NCI-H1436 treated with DMSO at 0.1 percent for 48 hours (cell line): ENCODE data around the gene ENTHD1.
"Not testable (repeated sequence)": the region's sequence is repeated elsewhere in the genome, so short reads cannot be mapped to it uniquely, and the experiment has no call there.

Experiments
- DNase-seq: peaks from one replicate; lab custom pipeline; 2025; lab: John Stamatoyannopoulos, UW

Gene ENTHD1

GRCh38 chr22:39777716-39778454 is 115.7 kb downstream of the ENTHD1 start:
- DNase-seq = no peak

- no peak for DNase-seq
These were observed 117.1 kb downstream of the ENTHD1 start for GRCh38 chr22:39776295-39777009.

- no peak for DNase-seq
These were observed 119.5 kb downstream of the ENTHD1 start for GRCh38 chr22:39773976-39774539.

- DNase-seq = no peak
These were observed 120.1 kb downstream of the ENTHD1 start for GRCh38 chr22:39773503-39773902.

DNA sequence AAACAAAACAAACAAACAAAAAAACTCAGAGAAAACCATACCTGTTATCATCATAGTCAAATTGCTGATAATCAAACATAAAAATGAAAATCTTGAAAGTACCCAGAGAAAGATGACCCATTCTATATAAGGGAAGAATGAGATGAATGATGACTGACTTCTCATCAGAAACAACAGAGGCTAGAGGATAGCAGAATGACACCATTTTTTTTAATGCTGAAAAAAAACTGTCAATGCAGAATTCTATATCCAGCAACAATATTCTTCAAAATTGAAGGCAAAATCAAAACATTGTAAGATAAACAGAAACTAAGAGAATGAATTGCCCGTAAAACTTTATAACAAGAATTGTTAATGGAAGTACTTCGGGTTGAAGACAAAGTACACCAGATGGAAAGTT is 122.1 kb downstream of the ENTHD1 start:
- DNase-seq = no peak

- no peak for DNase-seq
These were observed 127.9 kb downstream of the ENTHD1 start for GRCh38 chr22:39765661-39766060.

DNA sequence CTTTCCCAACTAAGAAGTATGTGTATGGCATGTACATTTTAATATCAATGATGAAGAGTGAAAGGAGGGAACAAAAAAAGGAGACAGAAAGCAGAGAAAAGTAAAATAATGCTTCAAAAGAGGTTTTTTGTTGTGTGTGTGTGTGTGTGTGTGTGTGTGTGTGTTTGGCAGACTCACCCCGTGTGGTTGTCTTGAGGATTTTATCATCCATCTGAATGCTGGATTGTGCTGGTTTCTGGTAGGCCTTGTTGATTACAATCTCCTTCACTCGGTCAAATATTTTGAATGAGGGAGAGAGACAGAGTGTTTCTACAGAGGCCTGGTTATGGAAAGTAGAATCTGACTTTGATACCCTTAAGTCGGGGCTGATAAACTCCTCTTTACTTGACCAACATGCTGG is 128.5 kb downstream of the ENTHD1 start:
- no peak for DNase-seq

GRCh38 chr22:39763276-39763675 is 130.3 kb downstream of the ENTHD1 start:
- DNase-seq = no peak

DNA sequence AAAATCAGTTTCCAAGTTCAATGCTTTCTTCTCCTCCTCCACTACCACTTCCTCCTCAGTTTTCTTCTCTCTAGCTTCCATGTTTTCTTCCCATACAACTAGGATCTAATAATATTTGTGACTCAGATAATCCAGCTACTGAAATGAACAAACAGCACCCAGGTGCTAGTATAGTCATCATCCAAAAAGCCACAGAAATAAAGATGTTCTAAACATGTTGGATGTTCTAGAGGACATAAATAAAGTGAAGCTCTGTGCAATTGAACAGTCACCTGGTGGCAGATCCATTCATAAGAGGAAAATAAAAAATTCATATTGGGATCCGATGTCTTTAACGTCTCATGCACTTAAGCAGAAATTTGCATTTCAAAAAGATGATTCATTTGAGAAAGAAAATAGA is 142.8 kb downstream of the ENTHD1 start:
- no peak for DNase-seq

GRCh38 chr22:39748877-39749276 is 144.7 kb downstream of the ENTHD1 start:
- no peak for DNase-seq

DNA sequence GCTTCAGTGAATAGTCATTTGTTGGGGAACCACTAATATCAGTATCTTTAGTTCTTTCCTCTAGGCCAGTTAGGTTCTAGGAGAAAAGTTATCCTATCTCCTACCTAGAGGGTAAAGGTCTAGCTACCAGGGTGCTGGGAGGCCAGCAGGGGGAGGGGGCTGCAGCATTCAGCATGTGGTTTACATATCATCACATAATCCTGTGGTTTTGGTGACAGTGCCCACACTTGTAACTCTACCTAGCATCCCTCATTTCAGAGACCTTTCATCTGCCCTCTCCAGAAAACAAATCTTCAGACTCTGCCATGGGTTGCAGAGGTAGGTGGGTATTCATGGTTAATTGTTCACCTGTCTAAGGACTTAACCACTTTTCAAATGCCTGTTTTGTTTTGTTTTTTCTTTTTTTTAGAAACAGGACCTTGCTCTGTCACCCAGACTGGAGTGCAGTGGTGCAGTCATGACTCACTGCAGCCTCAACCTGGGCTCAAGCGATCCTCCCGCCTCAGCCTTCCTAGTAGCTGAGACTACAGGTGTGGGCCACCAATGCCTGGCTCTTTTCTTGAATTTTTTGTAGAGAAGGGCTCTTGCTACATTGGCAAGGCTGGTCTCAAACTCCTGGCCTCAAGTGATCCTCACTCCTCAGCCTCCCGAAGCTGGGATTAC is 146.8 kb downstream of the ENTHD1 start:
- DNase-seq = no peak

DNA sequence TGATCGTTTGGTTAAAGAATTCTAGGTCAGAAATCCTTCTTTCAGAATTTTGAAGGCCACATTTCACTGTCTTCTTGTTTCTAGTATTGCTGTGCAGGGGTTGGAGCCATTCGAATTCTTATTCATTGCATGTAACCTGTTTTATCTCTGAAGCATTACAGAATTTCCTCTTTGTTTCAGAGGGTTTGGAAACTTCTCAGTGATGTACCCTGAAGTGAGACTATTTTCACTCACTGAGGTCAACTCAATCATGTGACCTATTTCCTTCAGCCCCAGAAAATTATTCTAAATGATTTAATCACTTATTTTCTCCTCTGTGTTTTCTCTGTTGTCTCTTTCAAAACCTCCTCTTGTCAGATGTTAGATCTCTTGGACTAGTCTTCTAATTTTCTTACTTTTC is 147.8 kb downstream of the ENTHD1 start:
- DNase-seq = no peak

- DNase-seq = no peak
These were observed 149.2 kb downstream of the ENTHD1 start for GRCh38 chr22:39744353-39744752.

DNA sequence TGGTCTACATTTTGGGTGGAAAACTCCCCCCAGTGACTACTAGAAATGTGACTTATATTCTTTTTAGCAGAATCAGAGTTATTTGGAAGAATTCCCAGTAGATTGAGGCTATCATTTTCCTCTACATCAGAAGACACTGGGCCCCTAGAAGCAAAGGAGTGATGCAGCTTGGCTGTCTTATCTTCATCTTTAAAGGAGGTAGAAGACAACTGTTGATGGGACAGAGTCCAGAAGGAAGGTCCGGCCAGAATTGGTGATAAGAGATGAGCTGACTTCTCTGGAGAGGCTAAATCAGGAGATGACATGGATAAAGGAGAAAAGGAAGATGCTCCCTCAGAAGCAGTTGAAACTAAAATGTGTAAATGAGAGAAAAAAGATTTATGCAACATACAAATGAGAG is 149.6 kb downstream of the ENTHD1 start:
- no peak for DNase-seq

GRCh38 chr22:39739338-39740027 is 154.1 kb downstream of the ENTHD1 start:
- DNase-seq = no peak

DNA sequence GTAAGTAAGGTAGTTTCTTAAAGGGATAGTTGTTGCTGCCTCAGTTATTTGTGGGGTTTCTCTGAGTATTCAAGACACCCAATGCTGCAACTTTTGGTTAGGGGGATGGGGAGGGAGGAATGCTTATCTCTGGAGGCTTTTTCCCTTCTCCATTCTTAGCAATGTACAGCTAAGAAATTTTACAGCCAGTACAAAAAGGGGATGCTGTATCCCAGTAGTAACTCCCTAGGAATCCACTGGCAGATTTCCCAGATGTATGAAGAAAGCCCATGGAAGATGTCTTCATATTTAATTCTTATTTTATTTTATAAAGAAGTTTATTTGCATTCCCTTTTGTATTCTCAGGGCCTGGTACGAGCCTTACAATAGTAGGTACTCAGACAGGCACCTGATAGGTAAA is 154.8 kb downstream of the ENTHD1 start:
- DNase-seq = no peak

DNA sequence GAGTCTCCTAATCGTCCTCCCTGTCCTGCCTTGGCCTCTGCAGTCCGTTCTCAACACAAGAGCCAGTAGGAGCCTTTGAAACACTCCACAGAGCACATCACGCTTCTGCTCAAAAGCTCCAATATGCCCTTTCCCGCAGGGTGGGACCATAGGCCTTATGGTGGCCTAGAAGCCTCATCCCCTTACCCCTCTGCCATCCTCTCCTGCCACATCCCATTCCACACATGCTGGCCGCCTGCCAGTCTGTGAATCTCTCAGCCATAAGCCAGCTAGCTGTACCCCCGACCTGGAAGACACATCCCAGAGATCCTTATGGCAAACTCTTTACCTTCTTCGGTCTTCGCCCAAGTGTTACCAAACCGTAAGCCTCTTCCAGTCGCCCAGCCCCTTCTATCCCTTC is 157.8 kb downstream of the ENTHD1 start:
- no peak for DNase-seq

DNA sequence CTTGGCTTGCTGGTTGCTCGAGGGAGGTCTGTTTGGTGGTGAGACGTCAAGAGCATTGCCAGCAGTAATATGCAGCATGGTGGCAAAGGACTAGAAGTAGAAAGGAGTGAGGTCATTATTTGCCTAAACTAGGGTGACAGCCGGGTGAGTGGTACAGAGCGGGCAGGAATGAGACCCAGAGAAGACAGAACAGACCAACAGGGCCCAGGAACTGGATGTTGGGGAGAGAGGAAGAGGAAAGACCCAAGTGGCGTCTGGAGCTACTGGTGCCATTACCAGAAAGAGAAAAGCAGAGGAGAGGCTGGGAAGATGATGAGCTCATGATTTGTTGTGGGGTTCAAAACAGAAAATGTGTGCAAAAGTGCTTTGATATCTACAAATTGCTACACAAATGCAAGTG is 158.7 kb downstream of the ENTHD1 start:
- DNase-seq = no peak

GRCh38 chr22:39734046-39734445 is 159.5 kb downstream of the ENTHD1 start:
- DNase-seq = not testable (repeated sequence)

- no peak for DNase-seq
These were observed 160.4 kb downstream of the ENTHD1 start for GRCh38 chr22:39733191-39733590.

DNA sequence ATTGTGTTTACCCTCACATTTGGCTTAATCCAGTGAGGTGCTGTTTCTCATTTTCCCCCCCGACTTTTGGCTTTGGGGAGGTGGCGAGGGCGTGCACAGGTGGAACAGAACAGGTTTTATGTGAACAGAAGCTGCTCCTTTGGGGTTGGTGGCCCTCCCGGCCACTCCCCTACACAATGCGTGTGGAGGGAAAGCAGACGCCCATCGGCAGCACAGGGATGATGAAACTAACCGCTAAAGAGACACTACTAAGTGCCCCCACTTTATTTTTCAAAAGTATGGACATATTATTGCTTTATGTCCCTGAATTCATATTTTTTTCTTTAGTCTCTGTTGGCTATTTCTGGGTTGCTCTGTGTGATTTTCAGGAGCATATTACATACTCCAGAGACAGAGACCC is 160.9 kb downstream of the ENTHD1 start:
- DNase-seq = no peak

DNA sequence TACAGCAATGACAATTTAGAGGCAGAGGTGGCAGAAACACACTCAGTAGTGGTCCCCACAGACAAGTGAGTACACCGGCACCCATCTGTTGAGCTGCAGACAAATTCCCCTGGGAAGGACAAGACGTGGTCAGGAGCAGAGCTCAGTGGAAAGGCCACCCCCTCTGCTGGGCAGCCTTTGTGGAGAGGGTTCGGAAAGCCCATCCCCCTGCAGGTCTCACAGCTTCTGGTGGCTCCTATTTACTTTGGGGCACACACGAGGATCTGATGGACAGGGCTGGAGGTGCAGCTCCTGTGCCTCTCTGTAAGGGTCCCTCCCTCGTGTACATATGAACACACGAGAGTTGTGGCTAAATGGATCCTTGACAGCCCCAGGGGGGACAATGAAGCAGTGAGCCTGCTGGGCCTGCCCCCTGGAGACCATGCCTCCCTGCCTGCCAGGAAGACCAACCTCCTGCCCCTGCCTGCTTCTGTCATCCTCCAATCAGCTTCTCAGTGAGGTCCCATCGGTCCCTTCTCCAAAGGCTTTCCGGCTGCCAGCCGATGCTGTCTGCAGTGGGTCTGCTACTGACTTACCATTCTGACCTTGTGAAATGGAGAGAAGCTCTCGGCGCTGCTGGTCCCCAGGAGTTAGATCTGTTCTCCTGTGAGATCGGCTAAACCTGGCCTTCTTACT is 161.5 kb downstream of the ENTHD1 start:
- peak; percentile 16 for DNase-seq
